ENCODE results near the gene ADAMTS14. TPM values are rescaled to one million over a fixed set of nuclear protein-coding genes. Genes with fewer than 3 reads are reported as not detected.

Gene ADAMTS14
- total RNA-seq, 4 donors from 2014 or later: 0.15 to 0.51 (median 0.40) TPM

- 69% methylated on average over 6 of the region's 6 CpGs for WGBS
- no peak for DNase-seq (ENCODE audit: low spot score in 2 of 2)
- H3K9me3 ChIP-seq: no peaks in the 10 kb centered on the region
Observed at GRCh38 chr10:70744617-70745143, 72.4 kb downstream of the ADAMTS14 start.

GRCh38 chr10:70745555-70745954 lies 73.2 kb downstream of the ADAMTS14 start:
- 100% methylated on average over 2 of the region's 2 CpGs for WGBS
- Histone ChIP-seq H3K27ac (no peak overlapping the region), H3K9me3 (no peaks in the 10 kb centered on the region), H3K4me1 (peaks cover 23% of the 10 kb centered on the region), H3K27me3 (no peaks in the 10 kb centered on the region), H3K4me3 (no peak overlapping the region), H3K36me3 (no peaks in the 10 kb centered on the region)
- TF ChIP-seq CTCF (IDR thresholded peaks at IDR 0.05) (no peak), POLR2AphosphoS5 (IDR thresholded peaks at IDR 0.05) (no peak), POLR2A (IDR thresholded peaks at IDR 0.05) (no peak), EP300 (IDR thresholded peaks at IDR 0.05) (no peak)
- DNase-seq (ENCODE audit: low spot score in 2 of 2): no peak

More at GRCh38 chr10:70744617-70745143, 72.4 kb downstream of the ADAMTS14 start:
- Histone ChIP-seq H3K27me3 (no peaks in the 10 kb centered on the region), H3K27ac (no peak overlapping the region), H3K4me1 (peaks cover 23% of the 10 kb centered on the region), H3K4me3 (no peak overlapping the region), H3K36me3 (no peaks in the 10 kb centered on the region)
- TF ChIP-seq POLR2A (IDR thresholded peaks at IDR 0.05) (no peak), POLR2AphosphoS5 (IDR thresholded peaks at IDR 0.05) (no peak), CTCF (IDR thresholded peaks at IDR 0.05) (no peak), EP300 (IDR thresholded peaks at IDR 0.05) (no peak)

DNA sequence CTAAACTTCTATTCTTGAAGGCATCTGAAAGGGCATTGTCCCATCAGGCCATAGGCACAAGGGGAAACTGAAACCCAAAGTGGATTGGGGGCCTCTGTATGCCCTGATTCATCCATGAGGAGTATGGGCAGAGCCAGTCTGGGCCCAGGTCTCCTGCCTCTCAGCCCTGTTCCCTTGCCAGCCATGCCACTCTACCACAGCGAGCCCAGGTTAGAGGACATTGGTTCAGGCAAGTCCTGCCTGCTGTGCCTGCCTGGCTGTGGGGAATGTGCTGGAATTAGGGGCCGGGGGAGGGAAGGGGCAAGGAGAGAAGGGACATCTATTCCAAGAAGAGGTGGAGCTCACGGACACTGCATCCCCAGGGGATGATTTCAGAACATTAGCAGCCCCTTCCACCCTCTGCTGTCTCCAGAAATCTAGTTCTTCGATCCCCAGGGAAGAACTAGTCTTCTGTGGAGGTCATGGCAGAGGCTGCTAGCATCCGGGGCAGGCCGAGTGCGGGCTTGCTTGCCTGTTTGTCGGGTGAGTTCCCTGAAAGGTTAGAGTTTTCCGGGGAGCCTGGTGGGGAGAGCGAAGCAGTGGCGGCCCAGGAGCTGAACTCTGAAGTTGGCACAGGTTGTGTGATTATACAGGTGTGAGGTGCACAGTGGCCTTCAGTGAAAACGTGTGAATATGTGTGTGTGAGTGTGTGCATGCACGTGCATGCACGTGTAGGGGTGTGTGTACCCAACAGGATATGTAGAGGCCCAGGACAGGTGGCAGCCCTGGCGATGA lies 75.1 kb downstream of the ADAMTS14 start:
- H3K9me3 ChIP-seq: no peaks in the 10 kb centered on the region
- no peaks in the 10 kb centered on the region for H3K36me3 ChIP-seq
- H3K27me3 ChIP-seq: no peaks in the 10 kb centered on the region
- 74% methylated on average over 15 of the region's 15 CpGs for whole genome bisulfite sequencing
- no peak overlapping the region for H3K27ac ChIP-seq
- no peak for DNase-seq (ENCODE audit: low spot score in 2 of 2)
- peaks cover 19% of the 10 kb centered on the region for H3K4me1 ChIP-seq
- TF ChIP-seq POLR2AphosphoS5 (IDR thresholded peaks at IDR 0.05) (no peak), EP300 (IDR thresholded peaks at IDR 0.05) (no peak), POLR2A (IDR thresholded peaks at IDR 0.05) (no peak), CTCF (IDR thresholded peaks at IDR 0.05) (no peak)
- no peak overlapping the region for H3K4me3 ChIP-seq

- no peak overlapping the region for H3K4me3 ChIP-seq
- TF ChIP-seq CTCF (IDR thresholded peaks at IDR 0.05): no peak
- TF ChIP-seq EP300 (IDR thresholded peaks at IDR 0.05): no peak
- no peak for TF ChIP-seq POLR2A (IDR thresholded peaks at IDR 0.05)
- no peak for TF ChIP-seq POLR2AphosphoS5 (IDR thresholded peaks at IDR 0.05)
- H3K27ac ChIP-seq: no peak overlapping the region
- H3K9me3 ChIP-seq: no peaks in the 10 kb centered on the region
- no peaks in the 10 kb centered on the region for H3K36me3 ChIP-seq
- no peaks in the 10 kb centered on the region for H3K27me3 ChIP-seq
- no peak for DNase-seq (ENCODE audit: low spot score in 2 of 2)
- WGBS: 92% methylated on average over 2 of the region's 3 CpGs
- peaks cover 10% of the 10 kb centered on the region for H3K4me1 ChIP-seq
Observed at GRCh38 chr10:70748305-70748704, 76.0 kb downstream of the ADAMTS14 start.

DNA sequence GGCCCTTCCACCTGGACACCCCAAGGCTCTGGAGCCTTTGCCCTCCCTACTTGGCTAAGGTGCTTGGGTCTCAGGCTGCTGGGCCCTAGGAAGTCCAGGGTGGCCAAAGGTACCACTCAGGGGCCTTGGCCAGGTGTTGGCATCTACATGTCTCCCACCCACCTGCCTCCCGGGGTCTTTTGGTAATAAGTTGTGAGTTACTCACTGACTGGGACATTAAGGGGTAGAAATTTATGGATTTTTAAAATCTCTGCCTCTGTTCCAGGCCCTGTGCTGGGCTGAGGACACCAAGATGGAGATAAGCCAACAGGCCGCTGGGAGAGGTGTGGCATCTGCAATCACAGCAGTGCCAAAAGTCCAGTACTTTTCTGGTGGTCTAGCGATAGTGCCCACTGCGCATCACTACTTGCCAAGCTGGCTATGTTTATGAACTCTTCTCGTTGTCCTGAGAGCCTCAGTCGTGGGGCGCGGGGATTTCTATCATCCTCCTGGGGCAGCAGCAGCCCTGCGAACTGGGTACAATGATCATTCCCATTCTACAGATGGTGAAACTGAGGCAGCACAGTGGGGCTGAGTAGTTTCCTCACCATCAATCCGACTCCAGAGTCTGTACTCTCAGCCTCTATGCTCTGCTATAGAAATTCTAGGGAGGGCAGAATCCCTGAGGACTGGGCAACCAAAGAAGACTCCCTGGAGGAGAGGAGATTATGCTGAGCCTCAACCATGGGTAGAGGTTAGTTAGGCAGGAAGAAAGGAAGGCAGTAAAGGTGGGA lies 76.7 kb downstream of the ADAMTS14 start:
- Histone ChIP-seq H3K4me3 (no peak overlapping the region), H3K4me1 (peaks cover 4% of the 10 kb centered on the region), H3K27me3 (no peaks in the 10 kb centered on the region), H3K36me3 (no peaks in the 10 kb centered on the region), H3K9me3 (no peaks in the 10 kb centered on the region), H3K27ac (no peak overlapping the region)
- no peak for DNase-seq (ENCODE audit: low spot score in 2 of 2)
- TF ChIP-seq POLR2AphosphoS5 (IDR thresholded peaks at IDR 0.05): no peak
- no peak for TF ChIP-seq POLR2A (IDR thresholded peaks at IDR 0.05)
- TF ChIP-seq EP300 (IDR thresholded peaks at IDR 0.05): no peak
- no peak for TF ChIP-seq CTCF (IDR thresholded peaks at IDR 0.05)
- WGBS: 95% methylated on average over 10 of the region's 10 CpGs
